IMR-90 (cell line): ENCODE data around the gene RERGL. TPM values are rescaled to one million over a fixed set of nuclear protein-coding genes. Genes with fewer than 3 reads are reported as not detected.

ENCODE experiments used
- ATAC-seq: fragments of 200-7000 bp; cut with Tn5 transposase; 2 replicates; pipeline ENCODE4 v1.9.1; 2020; ENCODE audit warnings: low read depth, mild to moderate bottlenecking, moderate library complexity
- BruUV-seq: library from RNA; stranded (reverse); fragments of 400-500 nt; replicated peaks from 2 replicates; lab custom pipeline; 2021; lab: Mats Ljungman, UMichigan
- CTCF ChIA-PET: fragments of 300-600 bp; formaldehyde crosslinking; extraction: SDS; loops from one replicate; lab custom pipeline; 2021; ENCODE audit warnings: antibody characterized with exemption; lab: Yijun Ruan, JAX
- POLR2A ChIA-PET: fragments of 300-600 bp; sonication (Branson Sonifier 250); formaldehyde crosslinking; loops from one replicate; lab custom pipeline; 2022; ENCODE audit warnings: antibody characterized with exemption; ENCODE audit not compliant: unreplicated experiment; lab: Charles Lee
- DNase-seq: peaks from one replicate; pipeline ENCODE4 v3.0.0; 2013
- H2AFZ ChIP-seq: replicated peaks from 2 replicates; pipeline ENCODE3; 2013; ENCODE audit warnings: low read length, mild to moderate bottlenecking; ENCODE audit not compliant: poor library complexity
- H2AK5ac ChIP-seq: 2 replicates; pipeline ENCODE4 v1.6.1; 2013; ENCODE audit warnings: low read depth, low read length, inconsistent platforms
- H2AK9ac ChIP-seq: replicated peaks from 2 replicates; pipeline ENCODE3; 2013; ENCODE audit warnings: mild to moderate bottlenecking, low read depth, low read length, moderate library complexity; ENCODE audit not compliant: poor library complexity
- H2BK120ac ChIP-seq: 2 replicates; pipeline ENCODE4 v1.6.1; 2013; ENCODE audit warnings: low read depth, low read length, inconsistent platforms
- H2BK15ac ChIP-seq: 3 replicates; pipeline ENCODE4 v1.6.1; 2013; ENCODE audit warnings: low read depth, low read length, inconsistent platforms
- H2BK20ac ChIP-seq: 2 replicates; pipeline ENCODE4 v1.6.1; 2013; ENCODE audit warnings: low read depth, mild to moderate bottlenecking, inconsistent platforms, low read length, moderate library complexity
- H2BK5ac ChIP-seq: 2 replicates; pipeline ENCODE4 v1.6.1; 2013; ENCODE audit warnings: mild to moderate bottlenecking, low read depth, low read length, inconsistent platforms; ENCODE audit not compliant: poor library complexity, severe bottlenecking
- H3K14ac ChIP-seq: replicated peaks from 2 replicates; pipeline ENCODE4 v1.6.1; 2013; ENCODE audit warnings: low read depth, low read length, inconsistent platforms
- H3K18ac ChIP-seq: 2 replicates; pipeline ENCODE4 v1.6.1; 2013; ENCODE audit warnings: low read depth, low read length, control low read depth
- H3K23ac ChIP-seq: 2 replicates; pipeline ENCODE4 v1.6.1; 2013; ENCODE audit warnings: low read depth, low read length, inconsistent platforms
- H3K27ac ChIP-seq: 2 replicates; pipeline ENCODE4 v1.5.1; 2013; ENCODE audit warnings: mild to moderate bottlenecking, control low read depth, low read length; ENCODE audit not compliant: insufficient read depth
- H3K27me3 ChIP-seq: 2 replicates; pipeline ENCODE4 v1.6.1; 2013; ENCODE audit warnings: low read length; ENCODE audit not compliant: control insufficient read depth, insufficient read depth
- H3K36me3 ChIP-seq: 2 replicates; pipeline ENCODE4 v1.6.1; 2013; ENCODE audit warnings: low read length, mixed read lengths; ENCODE audit not compliant: control insufficient read depth, insufficient read depth
- H3K4ac ChIP-seq: 2 replicates; pipeline ENCODE4 v1.6.1; 2013; ENCODE audit warnings: low read depth, low read length, inconsistent platforms
- H3K4me1 ChIP-seq: 2 replicates; pipeline ENCODE4 v1.6.1; 2013; ENCODE audit warnings: low read length, mixed read lengths; ENCODE audit not compliant: control insufficient read depth, insufficient read depth
- H3K4me2 ChIP-seq: 2 replicates; pipeline ENCODE4 v1.6.1; 2013; ENCODE audit warnings: low read depth, mild to moderate bottlenecking, control low read depth, low read length, moderate library complexity
- H3K4me3 ChIP-seq: 2 replicates; pipeline ENCODE4 v1.5.1; 2013; ENCODE audit warnings: low read depth, mild to moderate bottlenecking, control low read depth, low read length, moderate library complexity; ENCODE audit not compliant: insufficient read depth
- H3K56ac ChIP-seq: 2 replicates; pipeline ENCODE4 v1.6.1; 2013; ENCODE audit warnings: low read length, inconsistent platforms; ENCODE audit not compliant: insufficient read depth; ENCODE audit errors: extremely low read depth
- H3K79me1 ChIP-seq, 2 experiments: 2 replicates each; pipeline ENCODE4 v1.6.1; 2013; ENCODE audit warnings: low read length in 2 of 2, inconsistent platforms in 1 of 2, low read depth in 1 of 2
- H3K9ac ChIP-seq: 2 replicates; pipeline ENCODE4 v1.6.1; 2013; ENCODE audit warnings: low read depth, low read length, control low read depth
- H3K9me1 ChIP-seq: 2 replicates; pipeline ENCODE4 v1.6.1; 2013; ENCODE audit warnings: low read length, inconsistent platforms; ENCODE audit not compliant: insufficient read depth
- H3K9me3 ChIP-seq: 2 replicates; pipeline ENCODE4 v1.6.1; 2013; ENCODE audit warnings: low read length; ENCODE audit not compliant: control insufficient read depth, insufficient read depth
- H4K20me1 ChIP-seq: 2 replicates; pipeline ENCODE4 v1.6.1; 2013; ENCODE audit warnings: low read length, inconsistent platforms; ENCODE audit not compliant: insufficient read depth
- H4K5ac ChIP-seq: 2 replicates; pipeline ENCODE4 v1.6.1; 2013; ENCODE audit warnings: mild to moderate bottlenecking, low read depth, low read length, control low read depth
- H4K8ac ChIP-seq, 2 experiments: 2 replicates each; pipeline ENCODE4 v1.6.1; 2013; ENCODE audit warnings: low read depth in 2 of 2, low read length in 2 of 2, control low read depth in 1 of 2, inconsistent platforms in 1 of 2
- H4K91ac ChIP-seq: 2 replicates; pipeline ENCODE4 v1.6.1; 2013; ENCODE audit warnings: low read depth, low read length, inconsistent platforms; ENCODE audit not compliant: insufficient read depth
- BHLHE40 ChIP-seq: fragments of 150-350 bp; IDR thresholded peaks from 2 replicates; pipeline ENCODE4 v1.6.1; 2016; ENCODE audit warnings: mild to moderate bottlenecking, low read depth, low read length
- CHD1 ChIP-seq: IDR thresholded peaks from 2 replicates; pipeline ENCODE4 v1.6.1; 2012; ENCODE audit warnings: low read depth, low read length, improper control_type of control experiment
- CTCF ChIP-seq: conservative IDR thresholded peaks from 2 replicates; pipeline ENCODE4 v1.5.1; 2012; ENCODE audit warnings: mild to moderate bottlenecking, low read depth, low read length, improper control_type of control experiment
- FOS ChIP-seq: fragments of 150-350 bp; IDR thresholded peaks from 2 replicates; pipeline ENCODE4 v1.6.1; 2016; ENCODE audit warnings: low read depth, low read length
- MAFK ChIP-seq: IDR thresholded peaks from 2 replicates; pipeline ENCODE4 v1.6.1; 2012; ENCODE audit warnings: low read depth, low read length, improper control_type of control experiment
- MAZ ChIP-seq: IDR thresholded peaks from 2 replicates; pipeline ENCODE4 v1.6.1; 2012; ENCODE audit warnings: low read depth, mild to moderate bottlenecking, low read length, improper control_type of control experiment, moderate library complexity, borderline replicate concordance
- MXI1 ChIP-seq: IDR thresholded peaks from 2 replicates; pipeline ENCODE4 v1.6.1; 2012; ENCODE audit warnings: low read depth, mild to moderate bottlenecking, low read length, moderate library complexity, borderline replicate concordance
- NFE2L2 ChIP-seq: fragments of 150-350 bp; IDR thresholded peaks from 2 replicates; pipeline ENCODE4 v1.6.1; 2016; ENCODE audit warnings: low read depth, mild to moderate bottlenecking, low read length
- POLR2A ChIP-seq: IDR thresholded peaks from 2 replicates; pipeline ENCODE4 v1.6.1; 2012; ENCODE audit warnings: mild to moderate bottlenecking, low read depth, low read length
- RAD21 ChIP-seq: IDR thresholded peaks from 2 replicates; pipeline ENCODE4 v1.6.1; 2012; ENCODE audit warnings: low read length, improper control_type of control experiment
- RCOR1 ChIP-seq: IDR thresholded peaks from 2 replicates; pipeline ENCODE4 v1.6.1; 2012; ENCODE audit warnings: mild to moderate bottlenecking, low read length, improper control_type of control experiment; ENCODE audit not compliant: insufficient replicate concordance
- RFX5 ChIP-seq: IDR thresholded peaks from 2 replicates; pipeline ENCODE4 v1.8.0; 2012; ENCODE audit warnings: low read depth, mild to moderate bottlenecking, low read length, moderate library complexity
- USF2 ChIP-seq: fragments of 150-350 bp; IDR thresholded peaks from 2 replicates; pipeline ENCODE4 v1.6.1; 2017; ENCODE audit warnings: mild to moderate bottlenecking, antibody characterized with exemption, low read length, low read depth
- WGBS, 2 experiments: methylation state at CpG; one replicate each; pipeline versions ENCODE4 v1.1.5 to v1.1.7; 2013; ENCODE audit warnings: missing lambda C conversion rate in 2 of 2; ENCODE audit not compliant: insufficient read length in 1 of 2; ENCODE audit errors: extremely low coverage in 2 of 2; 5-methylcytosine and 5-hydroxymethylcytosine counted together
- dilution Hi-C: fragments of 300-500 bp; cut with HindIII; formaldehyde crosslinking; loops from one replicate; pipeline ENCODE4 v1.14.3; 2018; ENCODE audit warnings: low sequenced_read_pairs; ENCODE audit not compliant: unreplicated experiment
- in situ Hi-C: fragments of 300-500 bp; cut with MboI; formaldehyde crosslinking; loops from 3 replicates; pipeline ENCODE4 v1.14.3; 2019; ENCODE audit warnings: low sequenced_read_pairs, inconsistent platforms, mixed read lengths
- intact Hi-C: fragments of 100-400 bp; cut with micrococcal nuclease; formaldehyde crosslinking; loops from 2 replicates; pipeline ENCODE4 v1.10.0; 2022
- polyA plus RNA-seq, 3 experiments: library from polyadenylated mRNA; depleted of rRNA; stranded (reverse); fragments of >200 nt; gene quantifications; 2 replicates each; pipeline ENCODE4 v1.2.3, GENCODE V29; 2012; ENCODE audit warnings: low replicate concordance in 1 of 3
- total RNA-seq: library from RNA; depleted of rRNA; stranded (reverse); fragments of >200 nt; gene quantifications from 2 replicates; pipeline ENCODE4 v1.2.3, GENCODE V29; 2012
- TF ChIP-seq, protein P1 (sequence below): fragments of 150-350 bp; IDR thresholded peaks from 2 replicates; pipeline ENCODE4 v1.6.1; 2016; ENCODE audit warnings: low read depth, mild to moderate bottlenecking, low read length, moderate library complexity, borderline replicate concordance

Gene RERGL
- total and polyA plus RNA-seq, 2 of the 4 experiments (the other 2 are of a cell fraction): 0.10 TPM; not detected in 1

DNA sequence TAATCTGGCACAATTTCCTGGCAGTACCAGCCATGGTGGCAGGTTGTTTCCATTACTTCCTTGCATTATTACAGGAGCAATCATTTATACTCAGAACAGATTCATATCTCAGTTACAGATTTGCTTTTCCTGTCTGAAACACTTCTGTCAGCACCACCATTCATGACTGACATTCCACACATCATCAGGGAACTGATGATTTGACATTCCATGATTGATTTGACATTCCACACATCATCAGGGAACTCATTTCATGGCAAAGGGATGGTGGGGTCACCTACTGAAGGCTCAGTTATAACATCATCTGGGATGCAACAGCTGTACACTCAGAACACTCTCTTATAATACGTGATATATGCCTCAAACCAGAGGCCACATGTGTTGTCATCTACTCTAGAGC is 30.9 kb upstream of the RERGL start:
- no peaks in the 10 kb centered on the region for H3K27me3 ChIP-seq
- H3K27ac ChIP-seq: no peak overlapping the region
- H4K20me1 ChIP-seq: no peaks in the 10 kb centered on the region
- ATAC-seq: no peak
- H3K79me1 ChIP-seq: no peaks in the 10 kb centered on the region
- no peak overlapping the region for H3K23ac ChIP-seq
- no peak overlapping the region for H4K5ac ChIP-seq
- H3K18ac ChIP-seq: no peak overlapping the region
- no TSS peak for BruUV-seq
- dilution Hi-C loops: no loop called here
- H3K14ac ChIP-seq: no peak overlapping the region
- intact Hi-C loops: no loop called here
- no CpG with 5 or more reads among the region's 1 CpG for WGBS, 2 experiments
- no peak overlapping the region for H2AFZ ChIP-seq
- H2BK20ac ChIP-seq: no peak overlapping the region
- in situ Hi-C loops: no loop called here
- ChIA-PET CTCF (no interaction called here), POLR2A (no interaction called here)
- no peak overlapping the region for H3K4ac ChIP-seq
- no peak overlapping the region for H3K9ac ChIP-seq
- H2BK120ac ChIP-seq: no peak overlapping the region
- H4K8ac ChIP-seq: no peak overlapping the region
- no peak for TF ChIP-seq POLR2A
- no peak for TF ChIP-seq USF2
- TF ChIP-seq MAFK: no peak
- TF ChIP-seq CTCF: no peak
- TF ChIP-seq MXI1: no peak
- TF ChIP-seq, protein P1, sequence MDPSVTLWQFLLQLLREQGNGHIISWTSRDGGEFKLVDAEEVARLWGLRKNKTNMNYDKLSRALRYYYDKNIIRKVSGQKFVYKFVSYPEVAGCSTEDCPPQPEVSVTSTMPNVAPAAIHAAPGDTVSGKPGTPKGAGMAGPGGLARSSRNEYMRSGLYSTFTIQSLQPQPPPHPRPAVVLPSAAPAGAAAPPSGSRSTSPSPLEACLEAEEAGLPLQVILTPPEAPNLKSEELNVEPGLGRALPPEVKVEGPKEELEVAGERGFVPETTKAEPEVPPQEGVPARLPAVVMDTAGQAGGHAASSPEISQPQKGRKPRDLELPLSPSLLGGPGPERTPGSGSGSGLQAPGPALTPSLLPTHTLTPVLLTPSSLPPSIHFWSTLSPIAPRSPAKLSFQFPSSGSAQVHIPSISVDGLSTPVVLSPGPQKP: no peak
- TF ChIP-seq BHLHE40: no peak
- no peak for TF ChIP-seq NFE2L2
- TF ChIP-seq RAD21: no peak
- no peak for TF ChIP-seq CHD1
- no peak for TF ChIP-seq MAZ
- no peak for TF ChIP-seq RCOR1
- no peak for TF ChIP-seq RFX5
- TF ChIP-seq FOS: no peak
- no peak overlapping the region for H2AK5ac ChIP-seq
- H2AK9ac ChIP-seq: no peak overlapping the region
- H3K4me1 ChIP-seq: no peaks in the 10 kb centered on the region
- H3K56ac ChIP-seq: no peak overlapping the region
- no peak overlapping the region for H2BK15ac ChIP-seq
- no peak overlapping the region for H4K91ac ChIP-seq
- H2BK5ac ChIP-seq: no peak overlapping the region
- H3K4me2 ChIP-seq: no peak overlapping the region
- no peak for DNase-seq
- no peak overlapping the region for H3K4me3 ChIP-seq
- no peaks in the 10 kb centered on the region for H3K9me1 ChIP-seq
- H3K36me3 ChIP-seq: no peaks in the 10 kb centered on the region
- 0 out of 2 replicates have a peak, but pooled peaks cover 2% of the 10 kb centered on the region for H3K9me3 ChIP-seq
